IPS-NIHi7 (cell line): ENCODE results near the gene CBFA2T3.
"Not testable (repeated sequence)": the region's sequence is repeated elsewhere in the genome, so short reads cannot be mapped to it uniquely, and the experiment has no call there.

ENCODE experiments used
- DNase-seq: peaks from one replicate; pipeline ENCODE4 v3.0.0; 2012; ENCODE audit warnings: mixed read lengths; ENCODE audit errors: extremely low spot score

CBFA2T3 gene

GRCh38 chr16:88909431-88910210, 67.4 kb downstream of the CBFA2T3 start:
- DNase-seq = no peak

- no peak for DNase-seq
Observed at GRCh38 chr16:88908307-88908706, 68.7 kb downstream of the CBFA2T3 start.

- no peak for DNase-seq
Observed at GRCh38 chr16:88907768-88908167, 69.2 kb downstream of the CBFA2T3 start.

DNA sequence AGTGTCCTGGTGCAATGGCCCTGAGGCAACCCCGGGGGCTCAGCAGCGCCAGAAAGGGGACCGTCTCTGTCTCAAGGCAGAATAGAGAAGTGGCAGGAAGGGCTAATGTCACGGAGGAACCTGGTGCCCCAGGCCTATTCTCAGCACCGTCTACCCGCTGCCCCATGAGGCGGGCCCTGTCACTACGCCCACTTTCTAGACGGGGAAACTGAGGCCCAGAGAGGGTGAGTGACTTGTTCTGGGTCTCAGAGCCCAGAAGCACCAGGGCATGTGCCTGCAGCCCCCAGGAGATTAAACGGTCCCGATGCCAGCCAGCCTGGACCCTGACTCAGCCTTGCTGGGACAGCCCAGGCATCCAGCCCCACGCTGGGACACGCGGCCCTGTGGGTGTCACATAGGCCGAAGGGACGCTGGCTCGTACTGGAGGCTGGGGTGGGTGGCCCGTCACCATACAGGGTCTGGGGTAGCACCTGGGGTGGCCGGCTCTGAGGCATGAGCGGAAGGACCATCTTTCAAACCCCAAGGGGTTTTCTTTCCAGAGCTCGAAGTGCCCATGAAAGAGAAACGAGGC, 70.4 kb downstream of the CBFA2T3 start:
- DNase-seq = no peak

- no peak for DNase-seq
Observed at GRCh38 chr16:88906020-88906419, 71.0 kb downstream of the CBFA2T3 start.

GRCh38 chr16:88905563-88905962, 71.4 kb downstream of the CBFA2T3 start:
- DNase-seq = peak; percentile 91

GRCh38 chr16:88904676-88905365, 72.2 kb downstream of the CBFA2T3 start:
- no peak for DNase-seq

DNA sequence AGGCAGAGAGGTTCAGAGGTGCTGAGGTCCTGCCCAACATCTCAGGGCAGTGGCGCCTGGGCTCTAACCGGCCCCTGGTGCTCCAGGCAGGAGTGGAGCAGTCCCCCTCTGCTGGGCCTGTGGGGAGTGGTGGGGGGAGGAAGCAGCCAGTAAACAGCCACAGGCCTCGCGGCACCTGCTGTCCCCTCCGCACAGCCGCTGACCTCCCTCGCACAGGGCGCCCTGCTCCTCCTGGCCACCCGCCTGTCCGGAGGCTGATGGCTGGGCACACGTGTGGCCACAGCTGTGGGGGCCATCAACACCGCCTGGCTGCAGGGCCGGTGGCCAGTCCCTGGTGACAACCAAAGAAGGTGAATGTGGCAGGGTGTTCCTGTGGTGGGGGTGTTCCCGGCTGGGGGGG, 73.7 kb downstream of the CBFA2T3 start:
- no peak for DNase-seq

GRCh38 chr16:88902744-88903143, 74.3 kb downstream of the CBFA2T3 start:
- DNase-seq = no peak

DNA sequence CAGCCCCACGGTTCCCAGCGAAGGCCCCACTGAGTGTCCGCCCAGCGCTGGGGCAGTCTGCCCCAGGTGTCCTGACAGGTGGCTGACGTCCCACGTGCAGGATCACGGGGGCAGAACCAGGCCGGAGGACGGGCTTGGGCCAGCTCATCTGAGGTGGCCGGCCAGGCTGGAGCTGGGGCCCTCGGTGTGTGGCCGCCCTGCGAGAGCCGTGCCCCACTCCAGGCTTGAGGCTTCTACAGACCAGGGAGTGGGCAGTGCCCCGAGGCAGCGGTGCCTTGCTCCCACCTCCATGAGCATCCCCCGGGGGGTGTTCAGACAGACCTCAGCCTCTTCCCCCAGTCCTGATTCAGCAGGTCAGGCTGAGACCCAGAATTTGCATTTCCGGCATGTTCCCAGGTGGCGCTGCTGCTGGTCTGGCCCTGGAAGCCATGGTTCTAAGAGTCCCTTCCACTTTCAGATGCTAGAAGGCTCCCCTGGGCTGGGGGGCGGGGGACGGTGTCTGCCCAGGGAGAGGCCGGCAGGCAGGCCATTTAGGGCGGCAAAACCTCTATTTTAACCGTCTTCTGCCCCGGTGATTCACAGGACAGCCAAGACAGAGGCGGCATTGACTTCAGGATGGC, 75.2 kb downstream of the CBFA2T3 start:
- no peak for DNase-seq

GRCh38 chr16:88900662-88901052, 76.3 kb downstream of the CBFA2T3 start:
- DNase-seq = no peak

DNA sequence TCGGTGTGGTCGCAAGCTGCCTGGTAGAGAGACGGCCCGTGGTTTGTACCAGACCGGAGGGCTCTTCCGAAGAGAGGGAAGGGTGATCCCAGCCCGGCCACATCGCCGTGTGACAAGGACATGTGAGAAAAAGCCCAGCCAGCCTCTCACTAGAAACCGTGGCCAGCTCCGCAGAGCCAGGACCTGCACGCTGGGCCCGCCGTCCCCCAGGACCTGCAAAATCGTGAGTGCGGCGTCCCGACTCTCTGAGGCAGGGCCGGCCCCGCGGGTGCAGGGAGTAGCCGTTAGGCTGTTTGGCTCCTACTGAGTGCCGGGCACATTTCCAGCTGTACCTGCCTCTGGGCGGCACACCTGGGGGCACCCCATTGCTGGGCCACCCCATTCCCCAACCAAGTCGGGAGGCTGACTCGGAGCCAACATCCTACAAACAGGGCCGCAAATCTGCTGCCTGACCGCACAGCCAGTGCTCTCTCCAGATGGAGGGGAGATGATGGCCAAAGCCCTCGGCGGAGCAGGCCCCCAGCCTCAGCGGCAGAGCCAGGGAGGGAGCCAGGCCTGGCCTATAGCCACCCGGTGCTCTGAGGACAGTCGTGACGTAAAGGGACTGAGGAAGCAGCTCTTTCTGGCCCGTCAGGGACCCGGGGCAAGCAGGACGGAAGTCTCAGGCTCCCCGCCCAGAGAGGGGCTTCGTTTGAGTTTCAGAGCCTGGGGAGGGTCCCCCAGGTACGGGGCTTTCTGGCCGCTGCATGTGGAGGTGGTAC, 76.9 kb downstream of the CBFA2T3 start:
- DNase-seq = no peak

GRCh38 chr16:88897696-88898425, 79.1 kb downstream of the CBFA2T3 start:
- DNase-seq = no peak

- DNase-seq = no peak
Observed at GRCh38 chr16:88896238-88897070, 80.6 kb downstream of the CBFA2T3 start.

DNA sequence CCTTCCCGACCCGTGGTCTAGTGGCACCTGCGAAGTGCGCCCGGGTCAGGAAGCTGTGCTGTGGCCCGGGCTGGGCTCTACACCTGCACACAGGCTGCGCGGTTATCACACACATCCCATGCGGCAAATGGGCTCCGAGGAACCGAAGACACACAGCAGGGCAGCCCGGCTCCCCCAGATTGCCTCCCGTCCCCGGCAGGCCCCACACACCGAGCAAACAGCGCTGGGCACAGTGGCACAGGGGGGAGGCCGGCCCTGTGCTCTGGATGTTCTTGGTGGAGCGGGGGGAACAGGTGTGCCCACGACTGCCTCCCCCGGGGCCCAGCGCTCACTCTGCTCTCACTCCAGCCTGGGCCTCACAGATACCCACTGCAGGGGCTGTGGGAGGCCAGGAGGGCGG, 81.7 kb downstream of the CBFA2T3 start:
- no peak for DNase-seq

- DNase-seq = no peak
Observed at GRCh38 chr16:88894681-88895300, 82.2 kb downstream of the CBFA2T3 start.

DNA sequence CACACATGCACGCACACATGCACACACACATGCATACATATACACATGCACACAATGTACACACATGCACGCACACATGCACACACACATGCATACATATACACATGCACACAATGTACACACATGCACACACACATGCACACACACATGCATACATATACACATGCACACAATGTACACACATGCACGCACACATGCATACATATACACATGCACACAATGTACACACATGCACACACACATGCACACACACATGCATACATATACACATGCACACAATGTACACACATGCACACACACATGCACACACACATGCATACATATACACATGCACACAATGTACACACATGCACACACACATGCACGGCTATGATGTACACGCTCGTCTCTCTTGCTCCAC, 82.7 kb downstream of the CBFA2T3 start:
- not testable (repeated sequence) for DNase-seq

DNA sequence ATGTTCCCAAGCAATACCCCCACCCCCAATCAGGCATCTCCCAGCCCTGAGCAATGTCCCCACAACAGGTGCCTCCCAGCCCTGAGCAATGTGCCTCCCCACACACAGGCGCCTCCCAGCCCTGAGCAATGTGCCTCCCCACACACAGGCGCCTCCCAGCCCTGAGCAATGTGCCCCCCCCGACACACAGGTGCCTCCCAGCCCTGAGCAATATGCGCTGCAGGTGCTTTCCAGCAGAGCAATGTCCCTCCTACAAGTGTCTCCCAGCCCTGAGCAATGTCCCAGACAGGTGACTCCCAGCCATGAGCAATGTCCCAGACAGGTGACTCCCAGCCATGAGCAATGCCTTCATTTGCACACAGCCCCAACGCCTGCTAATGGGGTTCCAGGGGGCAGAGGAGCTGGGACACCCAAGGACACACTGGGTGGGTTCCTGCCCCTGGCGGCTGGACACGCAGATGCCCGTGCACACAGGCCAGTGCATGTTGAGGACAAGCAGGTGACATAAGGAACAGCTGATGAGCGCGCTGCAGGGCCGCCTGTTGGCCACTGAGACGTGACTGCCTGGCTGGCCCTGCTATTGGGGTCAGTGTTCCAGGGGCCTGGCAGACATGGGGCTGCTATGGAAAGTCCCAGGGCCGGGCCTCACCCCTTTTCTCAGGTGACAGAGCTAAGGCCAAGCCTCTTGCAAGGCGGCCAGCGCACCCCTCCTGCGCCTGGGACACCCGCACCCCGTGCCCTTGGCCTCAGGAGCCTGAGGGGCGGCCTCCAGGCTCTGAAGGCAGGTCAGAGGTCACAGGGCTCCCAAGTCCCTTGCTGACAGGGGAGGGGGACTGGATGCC, 83.7 kb downstream of the CBFA2T3 start:
- DNase-seq = no peak

GRCh38 chr16:88892065-88892464, 84.9 kb downstream of the CBFA2T3 start:
- DNase-seq = no peak
